Endometrial microvascular endothelial cells (primary cell): ENCODE measurements around the gene MKLN1. TPM values are rescaled to one million over a fixed set of nuclear protein-coding genes. Genes with fewer than 3 reads are reported as not detected.

Source experiments
- in situ Hi-C: cut with HindIII; loops from 2 replicates; pipeline ENCODE4 v1.10.0; 2017; ENCODE audit warnings: low sequenced_read_pairs, low pct_unique_long_range_greater_than_20kb; ENCODE audit errors: inconsistent ontology term
- total RNA-seq: library from RNA; depleted of rRNA; stranded (reverse); fragments of >200 nt; gene quantifications from one replicate; pipeline ENCODE4 v1.2.3, GENCODE V29; 2015; ENCODE audit errors: inconsistent ontology term

Gene MKLN1
- total RNA-seq, 1 donor from 2014 or later, result 30.8 TPM

GRCh38 chr7:131486346-131486745 is 158.7 kb downstream of the MKLN1 start:
- in situ Hi-C loops, result no loop called here

DNA sequence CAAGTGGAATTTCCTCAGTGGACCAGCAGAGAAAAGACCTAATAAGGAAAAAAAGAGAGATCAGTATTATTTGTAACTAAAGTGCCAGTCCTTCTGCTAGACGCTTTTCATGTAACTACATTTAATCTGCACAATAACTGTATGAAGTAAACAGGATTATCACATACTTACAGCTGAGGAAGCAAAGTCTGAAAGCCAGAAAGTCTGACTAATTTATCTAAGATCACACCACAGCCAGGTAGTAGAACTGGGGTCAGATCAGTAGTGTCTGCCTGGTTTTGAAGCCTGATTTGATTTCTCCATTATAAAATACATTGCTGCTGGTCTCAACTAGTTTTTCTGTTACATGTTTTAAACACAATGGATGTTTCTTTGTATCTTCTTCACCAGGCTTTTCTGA is 159.5 kb downstream of the MKLN1 start:
- in situ Hi-C loops, result no loop called here

DNA sequence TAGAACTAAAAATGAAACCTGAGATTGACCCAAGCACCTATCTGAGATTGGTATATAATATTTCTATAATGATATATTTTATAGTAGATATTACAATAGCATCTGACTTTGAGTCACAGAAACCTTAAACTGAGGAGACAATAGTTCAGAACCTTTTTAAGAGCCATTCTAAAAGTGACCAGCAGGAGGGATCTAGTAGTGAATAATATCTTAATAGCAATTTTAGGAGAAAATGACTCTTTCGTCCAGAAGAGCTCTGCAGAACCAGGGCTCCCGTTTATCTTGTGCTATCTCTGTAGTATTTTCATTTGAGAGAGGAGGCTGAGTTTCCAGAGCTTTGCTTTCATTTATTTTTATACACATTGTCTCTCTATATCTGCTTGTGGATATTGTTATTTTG is 160.7 kb downstream of the MKLN1 start:
- in situ Hi-C loops, result no loop called here

- in situ Hi-C loops, result no loop called here
Observed at GRCh38 chr7:131489196-131489595, 161.5 kb downstream of the MKLN1 start.

DNA sequence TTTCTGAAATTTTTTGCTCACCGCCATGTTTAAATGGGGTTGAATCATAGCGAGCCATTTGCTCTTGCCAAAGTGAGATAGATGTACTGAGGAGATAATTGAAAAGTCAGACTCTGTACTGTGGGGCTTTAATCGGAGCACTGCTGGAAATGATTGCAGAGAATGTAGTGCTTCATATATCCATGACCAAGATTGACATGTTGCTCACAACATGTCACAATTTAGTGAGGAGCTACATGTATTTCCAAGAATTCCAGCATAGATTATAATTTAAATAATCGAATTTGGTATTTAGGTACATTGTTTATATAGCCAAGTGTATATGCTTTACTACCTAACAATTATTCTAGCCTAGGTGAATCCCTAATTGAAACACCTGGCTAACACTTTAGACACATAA is 162.2 kb downstream of the MKLN1 start:
- in situ Hi-C loops, result no loop called here

GRCh38 chr7:131493081-131493480 is 165.4 kb downstream of the MKLN1 start:
- in situ Hi-C loops, result no loop called here

DNA sequence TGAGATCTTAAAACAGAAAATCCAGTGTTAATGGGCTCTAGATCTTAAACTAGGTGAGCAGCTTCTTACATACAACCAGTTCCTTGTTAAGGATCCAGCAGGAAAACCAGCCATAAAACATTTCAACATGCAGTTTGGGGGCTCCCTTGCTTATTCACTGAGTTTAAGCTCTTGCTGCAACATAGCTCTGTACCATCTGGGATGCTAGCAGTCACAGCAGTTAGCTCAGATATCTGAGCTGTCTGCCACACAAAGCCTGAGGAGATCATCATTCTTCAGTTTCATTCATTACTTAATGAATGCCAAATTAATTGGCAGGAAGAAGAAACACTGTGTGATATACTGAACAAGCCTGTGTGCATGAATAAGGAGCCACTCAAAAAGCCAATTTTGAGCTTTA is 165.9 kb downstream of the MKLN1 start:
- in situ Hi-C loops, result no loop called here

- in situ Hi-C loops, result no loop called here
Observed at GRCh38 chr7:131494182-131494581, 166.5 kb downstream of the MKLN1 start.

DNA sequence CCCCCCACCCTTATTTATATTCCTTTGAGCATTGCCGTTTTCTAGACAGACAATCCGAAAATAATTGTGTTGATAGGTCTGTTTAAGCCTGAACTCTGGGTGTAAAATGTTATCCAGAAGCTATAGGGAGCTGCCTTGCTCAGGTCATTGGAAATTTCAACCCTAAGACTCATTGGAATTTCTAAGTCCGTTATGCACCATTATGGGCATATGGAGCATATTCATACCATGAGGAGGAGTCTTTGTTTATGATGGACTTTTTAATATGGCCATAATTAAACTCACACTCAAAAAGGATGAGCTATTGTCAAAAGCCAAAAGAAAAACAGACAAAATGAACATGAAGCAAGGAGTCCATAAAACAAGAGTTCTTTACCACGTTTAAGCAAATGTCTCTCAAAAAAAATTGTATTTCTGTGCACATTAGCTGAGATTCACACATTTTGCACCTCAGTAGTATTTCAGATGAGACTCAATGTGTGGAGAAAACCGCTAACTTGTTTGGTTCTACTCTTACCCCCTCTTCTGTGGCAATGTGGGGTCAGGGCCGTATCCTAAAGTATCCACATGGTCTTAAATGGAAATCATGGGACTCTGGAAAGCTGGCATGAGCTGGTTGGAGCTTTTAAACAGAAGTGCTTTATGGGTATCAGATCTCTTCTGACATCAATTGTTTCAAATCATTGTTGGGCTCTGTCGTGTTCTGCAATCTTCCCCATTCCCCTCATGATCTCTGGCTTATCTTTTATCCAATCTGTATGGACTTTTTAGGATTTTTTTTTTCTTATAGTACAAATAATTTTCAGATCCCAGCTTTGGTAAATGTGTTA is 168.2 kb downstream of the MKLN1 start:
- in situ Hi-C loops, result no loop called here

GRCh38 chr7:131497454-131497853 is 169.8 kb downstream of the MKLN1 start:
- in situ Hi-C loops, result no loop called here

DNA sequence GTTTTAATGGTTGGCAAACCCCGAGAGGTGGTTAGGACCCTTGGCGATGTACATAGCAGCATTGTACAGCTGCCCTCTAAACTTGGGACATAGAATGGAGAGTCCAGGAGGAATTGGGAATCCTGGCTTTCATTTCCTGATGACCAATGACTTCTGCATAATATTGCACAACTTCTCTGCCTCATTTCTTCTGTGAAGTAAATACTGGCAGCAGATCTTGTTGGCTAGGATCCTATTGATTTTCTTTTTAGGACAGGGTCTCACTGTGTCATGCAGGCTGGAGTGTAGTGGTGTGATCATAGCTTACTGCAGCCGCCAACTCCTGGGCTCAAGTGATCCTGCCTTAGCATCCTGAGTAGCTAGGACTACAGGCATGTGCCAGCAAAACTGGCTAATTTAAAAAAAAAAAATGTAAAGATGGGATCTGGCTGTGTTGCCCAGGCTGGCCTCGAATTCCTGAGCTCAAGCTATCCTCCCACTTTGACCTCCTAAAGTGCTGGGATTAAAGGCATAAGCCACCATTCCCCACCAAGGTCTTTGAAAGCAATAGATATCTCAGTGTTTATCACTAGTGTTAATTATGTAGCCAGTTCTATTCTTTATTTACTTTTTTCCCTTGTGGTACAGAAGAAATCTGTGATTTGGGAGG is 170.7 kb downstream of the MKLN1 start:
- in situ Hi-C loops, result no loop called here

DNA sequence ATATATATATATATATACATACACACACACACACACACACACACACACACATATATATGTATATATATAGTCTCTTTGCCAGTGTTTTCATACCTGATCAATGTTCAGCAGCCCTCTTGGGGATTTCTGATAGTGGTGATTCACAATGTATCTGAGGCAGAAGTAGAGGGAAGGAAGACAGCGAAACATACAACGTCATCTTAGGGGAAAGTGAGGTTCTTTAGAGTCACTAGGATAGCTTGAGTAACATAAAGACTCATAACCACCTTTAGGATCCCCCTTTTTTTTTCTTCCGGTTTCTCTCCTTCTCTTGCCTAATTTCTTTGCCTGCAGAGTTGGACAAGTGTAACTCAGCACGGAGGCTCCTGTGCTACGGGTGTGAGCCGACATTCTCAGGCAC is 172.1 kb downstream of the MKLN1 start:
- in situ Hi-C loops, result no loop called here

- in situ Hi-C loops, result no loop called here
Observed at GRCh38 chr7:131500357-131500756, 172.7 kb downstream of the MKLN1 start.

- in situ Hi-C loops, result no loop called here
Observed at GRCh38 chr7:131501422-131501821, 173.7 kb downstream of the MKLN1 start.

GRCh38 chr7:131501930-131502685 is 174.4 kb downstream of the MKLN1 start:
- in situ Hi-C loops, result no loop called here

- in situ Hi-C loops, result no loop called here
Observed at GRCh38 chr7:131502810-131503508, 175.3 kb downstream of the MKLN1 start.

DNA sequence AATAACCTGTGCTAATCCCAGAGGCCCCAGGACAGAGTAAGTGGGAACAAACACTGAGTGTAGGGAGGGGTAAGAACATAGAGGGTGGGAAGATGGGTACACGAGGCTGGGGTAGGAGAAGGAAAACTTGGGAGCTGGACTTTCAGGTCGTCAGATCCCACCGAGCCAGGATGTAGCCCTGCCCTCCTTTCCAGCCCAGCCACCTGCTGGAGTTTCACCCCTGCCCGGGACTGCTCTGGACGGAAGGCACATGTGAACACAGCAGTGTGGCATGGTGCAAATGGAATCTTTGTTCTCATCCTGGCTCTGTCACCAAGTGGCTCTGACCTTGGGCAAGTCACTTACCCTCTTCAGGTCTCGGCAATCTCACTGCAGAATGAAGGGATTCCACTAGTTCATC is 176.0 kb downstream of the MKLN1 start:
- in situ Hi-C loops, result no loop called here

DNA sequence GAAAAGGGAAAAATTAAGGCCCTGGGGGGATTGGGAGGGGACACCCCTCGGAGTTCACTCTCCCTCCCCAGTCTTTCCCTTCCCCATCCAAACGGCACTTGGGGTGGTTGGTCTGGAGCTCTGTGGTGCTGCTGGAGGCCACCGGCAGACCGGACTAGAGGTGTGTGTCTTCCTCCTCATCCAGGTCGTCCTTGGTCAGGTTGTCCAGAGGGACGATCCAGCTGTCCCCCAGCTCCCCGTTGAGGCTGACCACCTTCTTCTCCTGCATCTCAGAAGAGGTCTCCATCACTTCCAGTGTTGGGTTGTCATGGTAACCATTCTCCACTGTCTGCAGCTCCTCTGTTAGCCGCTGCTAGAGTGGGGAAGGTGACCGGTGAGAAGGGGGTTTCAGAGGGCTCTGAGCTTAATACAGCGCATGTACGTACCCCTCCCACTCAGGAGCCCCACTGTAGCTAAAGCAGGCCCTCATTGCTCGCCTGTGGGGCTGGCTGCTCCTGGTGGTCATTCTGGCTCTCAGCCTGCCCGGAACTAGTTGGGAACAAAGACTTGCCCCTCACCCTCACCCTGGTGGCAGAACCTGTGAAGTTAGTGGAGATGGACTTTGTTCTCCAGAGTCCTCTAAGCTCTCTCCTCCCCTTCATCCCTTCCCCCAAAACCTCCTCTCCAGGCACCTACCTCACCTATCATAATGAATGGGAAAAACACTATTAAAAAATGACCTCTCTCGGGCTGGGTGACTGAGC is 176.7 kb downstream of the MKLN1 start:
- in situ Hi-C loops, result no loop called here
